Right kidney (tissue), 1 donor: Measurements from ENCODE around the gene BASP1.
"Not testable (repeated sequence)": the region's sequence is repeated elsewhere in the genome, so short reads cannot be mapped to it uniquely, and the experiment has no call there.

Source experiments
- DNase-seq: peaks from one replicate; pipeline ENCODE4 v3.0.0-alpha.2; 2016

The BASP1 gene

GRCh38 chr5:17255471-17256021 is 38.1 kb downstream of the BASP1 start:
- DNase-seq, result no peak

- no peak for DNase-seq
These were observed 38.7 kb downstream of the BASP1 start for GRCh38 chr5:17256171-17256570.

GRCh38 chr5:17256839-17257238 is 39.4 kb downstream of the BASP1 start:
- DNase-seq, result no peak

GRCh38 chr5:17257705-17258273 is 40.4 kb downstream of the BASP1 start:
- DNase-seq, result no peak

- DNase-seq, result no peak
These were observed 41.0 kb downstream of the BASP1 start for GRCh38 chr5:17258431-17258830.

- DNase-seq, result not testable (repeated sequence)
These were observed 41.6 kb downstream of the BASP1 start for GRCh38 chr5:17259012-17259411.

GRCh38 chr5:17259630-17260257 is 42.3 kb downstream of the BASP1 start:
- no peak for DNase-seq

- DNase-seq, result no peak
These were observed 43.1 kb downstream of the BASP1 start for GRCh38 chr5:17260549-17260948.

- no peak for DNase-seq
These were observed 43.6 kb downstream of the BASP1 start for GRCh38 chr5:17261075-17261474.

- no peak for DNase-seq
These were observed 47.6 kb downstream of the BASP1 start for GRCh38 chr5:17265041-17265440.

- no peak for DNase-seq
These were observed 49.7 kb downstream of the BASP1 start for GRCh38 chr5:17267106-17267505.

GRCh38 chr5:17269201-17269600 is 51.8 kb downstream of the BASP1 start:
- DNase-seq, result no peak

- no peak for DNase-seq
These were observed 54.7 kb downstream of the BASP1 start for GRCh38 chr5:17272111-17272510.

- no peak for DNase-seq
These were observed 58.1 kb downstream of the BASP1 start for GRCh38 chr5:17275289-17276158.

GRCh38 chr5:17276445-17276844 is 59.0 kb downstream of the BASP1 start:
- DNase-seq, result no peak

- no peak for DNase-seq
These were observed 60.5 kb downstream of the BASP1 start for GRCh38 chr5:17277907-17278306.

- DNase-seq, result no peak
These were observed 61.5 kb downstream of the BASP1 start for GRCh38 chr5:17278931-17279330.

GRCh38 chr5:17279487-17279886 is 62.1 kb downstream of the BASP1 start:
- no peak for DNase-seq

- DNase-seq, result no peak
These were observed 65.1 kb downstream of the BASP1 start for GRCh38 chr5:17282283-17283120.

GRCh38 chr5:17283121-17283415 is 65.6 kb downstream of the BASP1 start:
- no peak for DNase-seq

GRCh38 chr5:17287501-17288155 is 70.2 kb downstream of the BASP1 start:
- DNase-seq, result no peak

- DNase-seq, result no peak
These were observed 71.1 kb downstream of the BASP1 start for GRCh38 chr5:17288570-17288969.
